ENCODE measurements around the gene TTC3. TPM values are rescaled to one million over a fixed set of nuclear protein-coding genes. Genes with fewer than 3 reads are reported as not detected.

Gene TTC3
- total and polyA plus RNA-seq, 2 donors (not counting 1 experiment from before 2014, with no cell fraction given): 42.0 to 163 TPM

DNA sequence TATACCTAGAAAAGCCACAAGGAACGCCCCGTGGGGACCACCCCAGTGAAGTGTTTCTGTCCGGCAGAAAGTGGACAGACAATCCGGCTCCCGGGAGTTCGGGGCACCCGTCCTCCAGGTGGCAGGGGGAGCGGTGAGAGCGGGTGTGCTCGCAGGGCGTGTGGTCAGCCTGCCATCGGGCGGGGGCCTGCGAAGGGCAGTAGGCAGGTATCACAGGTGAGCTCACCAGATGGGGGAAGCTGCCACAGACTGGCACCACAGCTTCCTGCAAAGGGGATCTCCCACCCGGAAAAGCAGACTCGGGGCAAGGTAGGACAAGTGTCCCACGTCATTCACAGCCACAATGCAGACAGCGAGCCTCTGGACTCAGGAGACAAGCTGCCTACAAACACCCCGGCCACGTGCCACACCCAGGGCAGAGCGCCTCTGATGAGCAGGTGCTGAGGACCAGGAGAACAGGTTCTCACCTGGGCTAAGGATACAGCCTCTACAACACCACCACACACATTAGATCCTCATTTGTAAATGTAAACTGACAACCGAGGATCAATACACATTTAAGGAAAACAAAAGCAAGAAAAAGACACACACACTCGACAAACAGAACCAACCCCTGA lies 157.7 kb downstream of the TTC3 start:
- Histone ChIP-seq H3K27ac (ENCODE audit: low read length in 2 of 2) (no peak overlapping the region), H2AFZ (ENCODE audit: insufficient read depth, low read depth, low read length, poor library complexity, severe bottlenecking) (no peak overlapping the region), H3K4me1 (ENCODE audit: control insufficient read depth in 2 of 2, insufficient read depth in 2 of 2, low read length in 2 of 2) (peaks cover 2 to 17% of the 10 kb centered on the region in 2 donors), H3K9me3 (ENCODE audit: control extremely low read depth in 1 of 3, control insufficient read depth in 2 of 3, insufficient read depth in 1 of 3, low read length in 2 of 3) (no peaks in the 10 kb centered on the region), H3K36me3 (replicated peaks in 1 of 2; ENCODE audit: control extremely low read depth in 1 of 2, control insufficient read depth in 1 of 2, extremely low read depth in 1 of 2, insufficient read depth in 2 of 2, low read length in 1 of 2) (peaks cover 0 to 69% of the 10 kb centered on the region in 2 experiments), H3K79me2 (ENCODE audit: control insufficient read depth, insufficient read depth, low read length) (peaks cover 20% of the 10 kb centered on the region), H3K27me3 (replicated peaks in 1 of 4; ENCODE audit: control extremely low read depth in 1 of 4, control insufficient read depth in 3 of 4, insufficient read depth in 4 of 4, low read length in 3 of 4) (no peaks in the 10 kb centered on the region), H3K4me3 (ENCODE audit: control extremely low read depth in 1 of 5, extremely low read depth in 1 of 5, insufficient read depth in 1 of 5, low read depth in 2 of 5, low read length in 4 of 5) (no peak overlapping the region), H3K4me2 (replicated peaks; ENCODE audit: low read depth, low read length, poor library complexity, severe bottlenecking) (no peak overlapping the region), H3K9ac (ENCODE audit: low read length) (no peak overlapping the region), H4K20me1 (ENCODE audit: control insufficient read depth, insufficient read depth, low read length, poor library complexity, severe bottlenecking) (no peaks in the 10 kb centered on the region)
- DNase-seq: no peak
- H3K9me3 Mint-ChIP-seq (ENCODE audit: insufficient read depth): no peaks in the 10 kb centered on the region
- intact Hi-C loops (cut with micrococcal nuclease): no loop called here
- ATAC-seq (ENCODE audit: low read depth): no peak
- peak overlapping the region; percentile 2 for H3K27ac Mint-ChIP-seq
- no peaks in the 10 kb centered on the region for H3K27me3 Mint-ChIP-seq
- H3K4me3 Mint-ChIP-seq: no peak overlapping the region
- ChIA-PET CTCF (no interaction called here), POLR2A (no interaction called here)
- peaks cover 12% of the 10 kb centered on the region for H3K4me1 Mint-ChIP-seq
- TF ChIP-seq, protein P1, sequence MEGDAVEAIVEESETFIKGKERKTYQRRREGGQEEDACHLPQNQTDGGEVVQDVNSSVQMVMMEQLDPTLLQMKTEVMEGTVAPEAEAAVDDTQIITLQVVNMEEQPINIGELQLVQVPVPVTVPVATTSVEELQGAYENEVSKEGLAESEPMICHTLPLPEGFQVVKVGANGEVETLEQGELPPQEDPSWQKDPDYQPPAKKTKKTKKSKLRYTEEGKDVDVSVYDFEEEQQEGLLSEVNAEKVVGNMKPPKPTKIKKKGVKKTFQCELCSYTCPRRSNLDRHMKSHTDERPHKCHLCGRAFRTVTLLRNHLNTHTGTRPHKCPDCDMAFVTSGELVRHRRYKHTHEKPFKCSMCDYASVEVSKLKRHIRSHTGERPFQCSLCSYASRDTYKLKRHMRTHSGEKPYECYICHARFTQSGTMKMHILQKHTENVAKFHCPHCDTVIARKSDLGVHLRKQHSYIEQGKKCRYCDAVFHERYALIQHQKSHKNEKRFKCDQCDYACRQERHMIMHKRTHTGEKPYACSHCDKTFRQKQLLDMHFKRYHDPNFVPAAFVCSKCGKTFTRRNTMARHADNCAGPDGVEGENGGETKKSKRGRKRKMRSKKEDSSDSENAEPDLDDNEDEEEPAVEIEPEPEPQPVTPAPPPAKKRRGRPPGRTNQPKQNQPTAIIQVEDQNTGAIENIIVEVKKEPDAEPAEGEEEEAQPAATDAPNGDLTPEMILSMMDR (IDR thresholded peaks at IDR 0.05): no peak
- TF ChIP-seq EZH2 (IDR thresholded peaks at IDR 0.05; ENCODE audit: borderline replicate concordance, insufficient read depth, low read depth, low read length, poor library complexity, severe bottlenecking): no peak
- 95% methylated on average over 20 of the region's 23 CpGs for WGBS (ENCODE audit: insufficient coverage)

DNA sequence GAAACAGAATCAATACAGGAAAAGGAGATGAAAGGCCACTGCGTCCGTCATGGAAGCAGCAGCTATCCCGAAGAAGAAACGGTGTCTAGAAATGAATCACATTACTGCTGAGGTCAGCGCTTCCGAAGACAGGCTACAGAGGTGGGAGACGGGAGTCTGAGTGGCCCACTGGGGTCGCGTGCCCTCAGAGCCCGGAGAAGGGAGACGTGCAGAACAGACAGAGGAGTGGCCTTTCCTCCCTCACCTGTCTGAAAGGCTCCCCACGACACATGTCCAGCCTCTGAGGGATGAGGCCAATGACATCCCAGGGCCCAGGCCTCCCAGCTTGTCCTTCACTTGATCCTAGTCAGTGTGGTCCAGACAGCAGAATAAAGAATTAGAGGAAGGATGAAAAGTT lies 158.2 kb downstream of the TTC3 start:
- Histone ChIP-seq H3K9ac (ENCODE audit: low read length) (no peak overlapping the region), H3K27ac (ENCODE audit: low read length in 2 of 2) (no peak overlapping the region), H3K9me3 (ENCODE audit: control extremely low read depth in 1 of 3, control insufficient read depth in 2 of 3, insufficient read depth in 1 of 3, low read length in 2 of 3) (no peaks in the 10 kb centered on the region), H3K27me3 (replicated peaks in 1 of 4; ENCODE audit: control extremely low read depth in 1 of 4, control insufficient read depth in 3 of 4, insufficient read depth in 4 of 4, low read length in 3 of 4) (no peaks in the 10 kb centered on the region), H2AFZ (ENCODE audit: insufficient read depth, low read depth, low read length, poor library complexity, severe bottlenecking) (no peak overlapping the region), H3K4me1 (ENCODE audit: control insufficient read depth in 2 of 2, insufficient read depth in 2 of 2, low read length in 2 of 2) (peaks cover 0 to 14% of the 10 kb centered on the region in 2 donors), H3K79me2 (ENCODE audit: control insufficient read depth, insufficient read depth, low read length) (peaks cover 22% of the 10 kb centered on the region), H3K36me3 (replicated peaks in 1 of 2; ENCODE audit: control extremely low read depth in 1 of 2, control insufficient read depth in 1 of 2, extremely low read depth in 1 of 2, insufficient read depth in 2 of 2, low read length in 1 of 2) (peaks cover 0 to 64% of the 10 kb centered on the region in 2 experiments), H3K4me3 (ENCODE audit: control extremely low read depth in 1 of 5, extremely low read depth in 1 of 5, insufficient read depth in 1 of 5, low read depth in 2 of 5, low read length in 4 of 5) (no peak overlapping the region), H3K4me2 (replicated peaks; ENCODE audit: low read depth, low read length, poor library complexity, severe bottlenecking) (no peak overlapping the region), H4K20me1 (ENCODE audit: control insufficient read depth, insufficient read depth, low read length, poor library complexity, severe bottlenecking) (no peaks in the 10 kb centered on the region)
- Mint-ChIP-seq H3K9me3 (ENCODE audit: insufficient read depth) (no peaks in the 10 kb centered on the region), H3K27ac (peak overlapping the region; percentile 63), H3K4me1 (peaks cover 10% of the 10 kb centered on the region), H3K4me3 (no peak overlapping the region), H3K27me3 (no peaks in the 10 kb centered on the region)
- intact Hi-C loops (cut with micrococcal nuclease): no loop called here
- TF ChIP-seq, protein P1 (IDR thresholded peaks at IDR 0.05): no peak
- TF ChIP-seq EZH2 (IDR thresholded peaks at IDR 0.05; ENCODE audit: borderline replicate concordance, insufficient read depth, low read depth, low read length, poor library complexity, severe bottlenecking): no peak
- ChIA-PET CTCF (no interaction called here), POLR2A (no interaction called here)
- ATAC-seq (ENCODE audit: low read depth) (no peak), DNase-seq (no peak)
- WGBS (ENCODE audit: insufficient coverage): 96% methylated on average over 12 of the region's 12 CpGs

Measured in B cell (primary cell).